Naive thymus-derived CD8-positive, alpha-beta T cell (primary cell): ENCODE results near the gene FLYWCH1. TPM values are rescaled to one million over a fixed set of nuclear protein-coding genes. Genes with fewer than 3 reads are reported as not detected.
"Not testable (repeated sequence)": the region's sequence is repeated elsewhere in the genome, so short reads cannot be mapped to it uniquely, and the experiment has no call there.

ENCODE experiments used
- ATAC-seq, 2 donors: fragments of 150-1000 bp; cut with Tn5 transposase in 1 of 2; sonication (Bioruptor Pico), chemical (Tn5 transposase) in 1 of 2; 1 replicate in 1 of 2; 2 replicates in 1 of 2; pipeline ENCODE4 v1.10.0; 2021; ENCODE audit warnings: mild to moderate bottlenecking in 2 of 2, moderate library complexity in 2 of 2
- POLR2A ChIA-PET: fragments of 350-600 bp; sonication (Branson Sonifier 250); formaldehyde crosslinking; loops from one replicate; lab custom pipeline; 2021; ENCODE audit warnings: antibody characterized with exemption; lab: Charles Lee
- DNase-seq, 10 donors: peaks; one replicate each; pipeline versions ENCODE4 v3.0.0 to v3.0.0-alpha.2; 2020 to 2022
- H3K27ac Mint-ChIP-seq, 10 donors: one replicate each; pipeline ENCODE4 v1.8.0; 2020 to 2022; ENCODE audit warnings: mild to moderate bottlenecking in 10 of 10, mixed read lengths in 10 of 10, moderate library complexity in 4 of 10, inconsistent platforms in 1 of 10
- H3K27me3 Mint-ChIP-seq, 5 donors: one replicate each; pipeline ENCODE4 v1.8.0; 2021 to 2022; ENCODE audit warnings: mixed read lengths in 5 of 5
- H3K36me3 Mint-ChIP-seq, 3 donors: one replicate each; pipeline ENCODE4 v1.8.0; 2020 to 2022; ENCODE audit warnings: mixed read lengths in 3 of 3, mild to moderate bottlenecking in 2 of 3, inconsistent platforms in 1 of 3
- H3K4me1 Mint-ChIP-seq, 4 donors: one replicate each; pipeline ENCODE4 v1.8.0; 2021 to 2022; ENCODE audit warnings: mixed read lengths in 4 of 4
- H3K4me3 Mint-ChIP-seq, 10 donors: one replicate each; pipeline ENCODE4 v1.8.0; 2020 to 2022; ENCODE audit warnings: mild to moderate bottlenecking in 10 of 10, mixed read lengths in 10 of 10, moderate library complexity in 6 of 10, inconsistent platforms in 1 of 10
- H3K9me3 Mint-ChIP-seq, 9 donors: one replicate each; pipeline ENCODE4 v1.8.0; 2020 to 2022; ENCODE audit warnings: mixed read lengths in 9 of 9, mild to moderate bottlenecking in 3 of 9, inconsistent platforms in 1 of 9, moderate library complexity in 1 of 9
- polyA plus RNA-seq, 3 donors: library from polyadenylated mRNA; unstranded; fragments of 300-500 nt; fragmentation: Illumina TruSeq; gene quantifications; one replicate each; pipeline ENCODE4 v1.2.3, GENCODE V29; 2021
- total RNA-seq, 8 experiments: library from RNA in 2 of 8; stranded (reverse) in 2 of 8; gene quantifications; one replicate each; pipeline ENCODE4 v1.2.3 and lab custom pipeline; 2021 to 2026

FLYWCH1 gene
- total and polyA plus RNA-seq, 5 experiments from 2014 or later: 5.9 to 113 (median 18.4) TPM

DNA sequence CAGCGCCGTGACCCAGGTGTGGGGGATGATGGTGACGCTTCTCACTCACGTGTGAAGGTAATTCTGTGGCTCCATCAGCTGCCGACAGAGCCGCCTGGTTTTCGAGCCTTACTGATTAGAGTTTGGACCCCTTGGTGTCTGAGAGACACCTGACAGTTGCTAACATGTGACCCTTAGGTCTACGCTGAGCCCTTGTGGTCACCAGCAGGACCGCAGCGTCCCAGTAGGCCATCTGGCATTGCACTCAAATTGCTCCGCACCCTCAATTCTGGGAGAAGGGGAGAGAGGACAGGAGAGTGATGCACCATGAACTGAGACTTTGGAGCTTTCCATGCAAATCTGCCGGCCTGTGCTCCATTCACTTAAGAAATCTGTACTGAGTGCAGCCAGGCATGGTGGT is 2.5 kb downstream of the FLYWCH1 start:
- POLR2A ChIA-PET: interaction anchor here (1.4 kb wide), 1 partner anchor 31 kb away, joined by 3 read pairs; the partner anchor contains the start of gene FLYWCH2
- Mint-ChIP-seq H3K4me3 (peak overlapping the region in 3 of 10 donors; percentile 5 to 45 (median 12)), H3K27me3 (no peaks in the 10 kb centered on the region), H3K36me3 (peaks cover 0 to 36% (median 0%) of the 10 kb centered on the region in 3 donors), H3K4me1 (peaks cover 14 to 32% (median 25%) of the 10 kb centered on the region in 4 donors), H3K9me3 (no peaks in the 10 kb centered on the region), H3K27ac (peak overlapping the region in 6 of 10 donors; percentile 11 to 96 (median 58))
- DNase-seq: no peak
- no peak for ATAC-seq

GRCh38 chr16:2915196-2915929 is 3.6 kb downstream of the FLYWCH1 start:
- Mint-ChIP-seq H3K9me3 (no peaks in the 10 kb centered on the region), H3K4me1 (peaks cover 16 to 34% (median 31%) of the 10 kb centered on the region in 4 donors), H3K36me3 (peaks cover 0 to 43% (median 0%) of the 10 kb centered on the region in 3 donors), H3K27me3 (no peaks in the 10 kb centered on the region), H3K4me3 (no peak overlapping the region), H3K27ac (peak overlapping the region in 1 of 10 donors; percentile 39)
- no peak for ATAC-seq
- POLR2A ChIA-PET: interaction anchor here (1.4 kb wide), 1 partner anchor 32 kb away, joined by 3 read pairs; the partner anchor contains the start of gene FLYWCH2
- no peak for DNase-seq

DNA sequence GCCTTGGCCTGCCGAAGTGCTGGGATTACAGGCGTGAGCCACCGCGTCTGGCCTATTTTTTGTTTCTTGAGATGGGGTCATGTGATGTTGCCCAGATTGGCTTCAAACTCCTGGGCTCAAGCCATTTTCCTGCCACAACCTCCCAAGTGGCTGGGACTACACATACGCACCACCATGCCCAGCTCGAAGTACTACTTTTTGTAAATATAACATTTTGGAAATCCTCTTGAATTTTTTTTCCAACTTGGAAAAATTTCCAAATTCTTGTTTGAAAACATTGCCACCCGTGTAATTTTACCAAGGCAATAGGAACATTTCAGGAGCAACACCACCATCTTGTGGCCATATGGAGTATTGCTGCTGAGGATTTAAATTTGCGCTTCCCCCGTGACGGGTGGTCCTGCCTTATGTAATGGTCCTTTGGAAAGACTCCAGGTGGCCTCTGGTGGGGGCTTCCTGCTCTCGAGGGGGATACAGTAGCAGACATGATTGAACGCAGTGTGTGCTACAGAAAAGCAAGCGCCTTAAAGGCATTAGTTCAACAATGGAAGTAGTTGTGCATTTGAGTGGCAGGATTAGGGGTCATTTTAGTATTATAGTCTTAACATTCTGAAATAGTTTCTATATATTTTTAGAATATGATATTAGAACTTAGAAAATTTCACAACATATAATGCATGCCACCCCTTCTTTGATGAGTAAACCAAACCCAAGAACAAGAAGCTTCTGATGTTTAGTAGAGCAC is 8.0 kb downstream of the FLYWCH1 start:
- peak overlapping the region in 4 of 10 donors; percentile 81 to 93 (median 87) for H3K27ac Mint-ChIP-seq

GRCh38 chr16:2923481-2923880 is 11.8 kb downstream of the FLYWCH1 start:
- H3K4me3 Mint-ChIP-seq: no peak overlapping the region
- ATAC-seq (no peak), DNase-seq (no peak)
- H3K4me1 Mint-ChIP-seq: peaks cover 13 to 24% (median 19%) of the 10 kb centered on the region in 4 donors
- POLR2A ChIA-PET: no interaction called here
- H3K36me3 Mint-ChIP-seq: peaks cover 0 to 41% (median 4%) of the 10 kb centered on the region in 3 donors
- H3K27me3 Mint-ChIP-seq: no peaks in the 10 kb centered on the region
- peak overlapping the region in 1 of 10 donors; percentile 66 for H3K27ac Mint-ChIP-seq
- H3K9me3 Mint-ChIP-seq: no peaks in the 10 kb centered on the region

More for the DNA sequence above, 8.0 kb downstream of the FLYWCH1 start:
- DNase-seq (peak in 9 of 10 donors; percentile 43 to 82 (median 67)), ATAC-seq (peak; percentile 53 to 73)
- Mint-ChIP-seq H3K36me3 (peaks cover 0 to 61% (median 4%) of the 10 kb centered on the region in 3 donors), H3K9me3 (no peaks in the 10 kb centered on the region), H3K4me1 (peaks cover 2 to 10% (median 7%) of the 10 kb centered on the region in 4 donors), H3K27me3 (no peaks in the 10 kb centered on the region), H3K4me3 (no peak overlapping the region)
- POLR2A ChIA-PET: interaction anchor here (1.5 to 1.8 kb wide), 2 partner anchors 37 to 44 kb away, joined by 7 to 9 read pairs; partner anchors contain the start of gene FLYWCH2

- Mint-ChIP-seq H3K9me3 (no peaks in the 10 kb centered on the region), H3K27me3 (no peaks in the 10 kb centered on the region), H3K27ac (no peak overlapping the region), H3K4me1 (peaks cover 10 to 18% (median 14%) of the 10 kb centered on the region in 4 donors), H3K4me3 (no peak overlapping the region), H3K36me3 (peaks cover 0 to 31% (median 4%) of the 10 kb centered on the region in 3 donors)
- POLR2A ChIA-PET: no interaction called here
- no peak for DNase-seq
- no peak for ATAC-seq
Measured at GRCh38 chr16:2924901-2925755, 13.4 kb downstream of the FLYWCH1 start.

DNA sequence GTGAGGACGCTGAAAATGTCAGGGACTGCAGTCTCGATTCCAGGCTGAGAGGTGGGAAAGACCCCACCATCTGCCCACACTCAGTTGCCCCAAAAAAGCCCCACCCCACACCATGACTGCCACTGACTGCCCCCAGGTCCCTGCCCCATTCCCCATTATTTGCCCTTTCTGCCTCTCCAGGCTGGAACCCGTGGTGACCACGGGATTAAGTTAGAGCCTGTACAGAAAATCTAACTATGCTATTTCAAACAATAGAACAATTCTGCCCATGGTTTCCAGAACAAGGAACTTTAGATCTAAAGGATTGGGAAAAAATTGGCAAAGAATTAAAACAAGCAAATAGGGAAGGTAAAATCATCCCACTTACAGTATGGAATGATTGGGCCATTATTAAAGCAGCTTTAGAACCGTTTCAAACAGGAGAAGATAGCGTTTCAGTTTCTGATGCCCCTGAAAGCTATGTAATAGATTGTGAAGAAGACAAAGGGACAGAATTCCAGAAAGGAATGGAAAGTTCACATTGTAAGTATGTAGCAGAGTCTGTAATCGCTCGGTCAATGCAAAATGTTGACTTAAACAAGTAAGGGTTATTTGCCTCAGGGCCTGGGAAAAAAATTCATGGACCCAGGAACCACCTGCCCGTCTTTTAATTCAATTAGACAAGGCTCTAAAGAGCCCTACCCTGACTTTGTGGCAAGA is 14.4 kb downstream of the FLYWCH1 start:
- DNase-seq (no peak), ATAC-seq (no peak)
- H3K27ac Mint-ChIP-seq: peak overlapping the region in 2 of 10 donors; percentile 51 to 83
- no peaks in the 10 kb centered on the region for H3K27me3 Mint-ChIP-seq
- POLR2A ChIA-PET: interaction anchor here (1.5 kb wide), 1 partner anchor 14 kb away, joined by 6 read pairs; the partner anchor contains the start of gene FLYWCH1
- peaks cover 0 to 25% (median 3%) of the 10 kb centered on the region in 3 donors for H3K36me3 Mint-ChIP-seq
- no peak overlapping the region for H3K4me3 Mint-ChIP-seq
- no peaks in the 10 kb centered on the region for H3K9me3 Mint-ChIP-seq
- peaks cover 10 to 18% (median 14%) of the 10 kb centered on the region in 4 donors for H3K4me1 Mint-ChIP-seq

DNA sequence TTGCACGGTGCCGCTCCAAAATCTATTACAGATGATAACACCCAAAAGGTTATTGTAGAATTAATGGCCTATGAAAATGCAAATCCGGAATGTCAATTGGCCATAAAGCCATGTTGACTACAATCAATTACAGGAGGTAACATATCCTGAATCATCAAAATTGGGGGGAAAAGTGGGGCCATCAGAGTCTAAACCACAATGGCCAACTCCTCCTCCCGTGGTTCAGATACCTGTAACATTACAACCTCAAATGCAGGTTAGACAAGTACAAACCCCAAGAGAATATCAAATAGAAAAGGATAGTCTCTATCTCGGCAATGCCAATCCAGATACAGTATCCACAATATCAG is 14.9 kb downstream of the FLYWCH1 start:
- Mint-ChIP-seq H3K36me3 (peaks cover 0 to 23% (median 4%) of the 10 kb centered on the region in 3 donors), H3K4me3 (peak overlapping the region in 5 of 10 donors; percentile 5 to 43 (median 31)), H3K9me3 (no peaks in the 10 kb centered on the region), H3K27me3 (no peaks in the 10 kb centered on the region), H3K27ac (peak overlapping the region in 7 of 10 donors; percentile 0 to 83 (median 49)), H3K4me1 (peaks cover 10 to 18% (median 14%) of the 10 kb centered on the region in 4 donors)
- POLR2A ChIA-PET: interaction anchor here (1.5 kb wide), 1 partner anchor 14 kb away, joined by 6 read pairs; the partner anchor contains the start of gene FLYWCH1
- ATAC-seq: no peak
- DNase-seq: no peak

DNA sequence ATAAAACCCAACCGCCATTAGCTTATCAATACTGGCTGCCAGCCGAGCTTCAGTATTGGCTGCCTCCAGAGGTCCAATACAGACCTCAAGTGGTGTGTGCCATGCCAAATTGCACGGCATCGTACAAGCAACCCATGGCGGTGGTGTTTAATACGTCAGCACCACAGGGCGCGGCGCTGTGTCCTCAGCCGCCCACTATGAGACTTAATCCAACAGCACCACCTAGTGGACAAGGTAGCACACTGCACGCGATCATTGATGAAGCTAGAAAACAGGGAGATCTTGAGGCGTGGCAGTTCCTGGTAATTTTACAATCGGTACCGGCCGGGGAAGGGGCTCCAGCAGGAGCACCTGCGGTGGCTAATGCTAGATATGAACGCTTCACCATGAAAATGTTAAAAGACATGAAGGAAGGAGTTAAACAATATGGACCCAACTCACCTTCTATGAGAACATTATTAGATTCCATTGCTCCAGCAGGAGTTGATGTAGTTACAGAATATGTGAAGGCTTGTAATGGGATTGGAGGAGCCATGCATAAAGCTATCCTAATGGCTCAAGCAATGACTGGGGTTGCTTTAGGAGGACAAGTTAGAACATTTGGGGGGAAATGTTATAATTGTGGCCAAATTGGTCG is 15.4 kb downstream of the FLYWCH1 start:
- peak overlapping the region in 7 of 10 donors; percentile 0 to 83 (median 49) for H3K27ac Mint-ChIP-seq
- POLR2A ChIA-PET: interaction anchor here (1.5 kb wide), 1 partner anchor 15 kb away, joined by 6 read pairs; the partner anchor contains the start of gene FLYWCH1
- no peaks in the 10 kb centered on the region for H3K9me3 Mint-ChIP-seq
- H3K36me3 Mint-ChIP-seq: peaks cover 0 to 21% (median 5%) of the 10 kb centered on the region in 3 donors
- ATAC-seq (peak; percentile 100), DNase-seq (peak; percentile 69 to 93 (median 86))
- peak overlapping the region in 4 of 10 donors; percentile 5 to 43 (median 26) for H3K4me3 Mint-ChIP-seq
- H3K27me3 Mint-ChIP-seq: no peaks in the 10 kb centered on the region
- H3K4me1 Mint-ChIP-seq: peaks cover 10 to 18% (median 14%) of the 10 kb centered on the region in 4 donors

GRCh38 chr16:2928151-2928550 is 16.4 kb downstream of the FLYWCH1 start:
- Mint-ChIP-seq H3K36me3 (peaks cover 0 to 22% (median 2%) of the 10 kb centered on the region in 3 donors), H3K4me1 (peaks cover 10 to 18% (median 14%) of the 10 kb centered on the region in 4 donors), H3K27ac (peak overlapping the region in 1 of 10 donors; percentile 41)
- H3K27me3 Mint-ChIP-seq, H3K9me3 Mint-ChIP-seq, H3K4me3 Mint-ChIP-seq, POLR2A ChIA-PET, ATAC-seq, DNase-seq: not testable (repeated sequence)

DNA sequence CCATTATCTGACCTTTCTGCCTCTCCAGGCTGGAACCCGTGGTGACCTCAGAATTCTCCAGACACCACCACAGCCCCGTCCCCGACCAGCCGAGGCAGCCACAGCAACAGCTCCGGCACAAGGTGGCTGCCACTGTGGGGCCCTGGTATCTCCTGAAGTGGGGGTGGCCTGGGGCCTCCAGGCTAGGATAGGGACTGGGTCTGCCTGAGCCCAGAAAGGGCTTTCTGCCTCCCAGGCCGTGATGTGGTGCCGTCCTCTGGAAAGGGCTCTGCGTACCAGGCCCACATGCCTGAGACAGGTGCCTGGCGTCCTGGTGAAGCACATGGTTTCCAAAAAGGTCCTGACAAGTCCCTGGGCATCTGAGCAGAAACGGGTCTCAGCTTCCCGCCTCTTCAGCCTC is 17.1 kb downstream of the FLYWCH1 start:
- POLR2A ChIA-PET: no interaction called here
- DNase-seq (no peak), ATAC-seq (no peak)
- no peak overlapping the region for H3K4me3 Mint-ChIP-seq
- no peaks in the 10 kb centered on the region for H3K27me3 Mint-ChIP-seq
- H3K36me3 Mint-ChIP-seq: peaks cover 0 to 18% (median 2%) of the 10 kb centered on the region in 3 donors
- H3K4me1 Mint-ChIP-seq: peaks cover 10 to 18% (median 14%) of the 10 kb centered on the region in 4 donors
- H3K27ac Mint-ChIP-seq: no peak overlapping the region
- no peaks in the 10 kb centered on the region for H3K9me3 Mint-ChIP-seq

GRCh38 chr16:2929693-2930092 is 18.0 kb downstream of the FLYWCH1 start:
- POLR2A ChIA-PET: interaction anchor here (1.2 kb wide), 1 partner anchor 18 kb away, joined by 3 read pairs; the partner anchor contains the start of gene FLYWCH1
- no peak for ATAC-seq
- Mint-ChIP-seq H3K4me3 (no peak overlapping the region), H3K27me3 (no peaks in the 10 kb centered on the region), H3K9me3 (no peaks in the 10 kb centered on the region), H3K4me1 (peaks cover 10 to 22% (median 15%) of the 10 kb centered on the region in 4 donors), H3K36me3 (peaks cover 0 to 25% (median 5%) of the 10 kb centered on the region in 3 donors), H3K27ac (no peak overlapping the region)
- DNase-seq: peak in 1 of 10 donors; percentile 35
